ENCODE results near the gene PCCA. TPM values are rescaled to one million over a fixed set of nuclear protein-coding genes. Genes with fewer than 3 reads are reported as not detected.

PCCA gene
- polyA plus RNA-seq, 1 of the 3 experiments (the other 2 are of a cell fraction) = 7.3 TPM

DNA sequence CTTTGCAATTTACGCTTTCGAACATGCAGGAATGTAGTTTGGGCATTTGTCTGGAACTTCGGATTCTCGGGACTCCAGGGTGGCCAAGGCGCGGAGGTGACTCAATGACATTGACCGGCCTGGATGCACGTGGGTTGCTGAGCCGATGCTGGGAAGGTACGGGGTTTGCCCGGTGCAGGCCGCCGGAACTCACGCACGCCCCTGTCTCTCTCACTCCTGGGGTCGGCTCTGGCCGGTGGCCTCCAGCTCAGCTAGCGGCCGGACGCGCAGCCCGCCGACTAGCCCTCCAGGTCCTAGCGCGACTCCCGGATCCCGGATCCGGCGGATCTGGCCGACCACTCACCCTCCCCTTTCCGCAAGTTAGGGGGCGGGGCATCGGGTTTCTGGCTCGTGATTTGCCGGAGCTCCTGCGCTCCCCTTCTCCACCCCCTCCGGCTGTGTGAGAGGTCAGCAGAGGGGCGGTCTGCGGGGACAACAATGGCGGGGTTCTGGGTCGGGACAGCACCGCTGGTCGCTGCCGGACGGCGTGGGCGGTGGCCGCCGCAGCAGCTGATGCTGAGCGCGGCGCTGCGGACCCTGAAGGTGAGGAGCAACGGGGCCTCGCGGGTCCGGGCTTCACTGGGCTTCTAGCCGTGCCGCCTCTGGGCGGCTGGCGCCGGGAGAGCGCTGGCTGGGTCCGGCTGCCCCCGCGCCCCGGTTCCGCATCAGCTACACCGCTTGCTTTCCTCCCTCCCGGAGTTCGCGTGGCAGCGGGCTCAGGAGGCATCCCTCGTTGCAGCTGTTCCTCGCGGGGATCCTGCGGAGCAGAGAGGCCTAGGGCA lies at the start of gene PCCA (continued):
- no peak; the same call in 1 of the 2 replicates for TF ChIP-seq FOSL2 (IDR thresholded peaks at IDR 0.05; ENCODE audit: borderline replicate concordance, low read depth)
- TF ChIP-seq JUND (IDR thresholded peaks at IDR 0.05) = no peak
- TF ChIP-seq POLR2AphosphoS5 (IDR thresholded peaks at IDR 0.05; ENCODE audit: low read depth, low read length) = peak; percentile 77
- TF ChIP-seq SIN3A (IDR thresholded peaks at IDR 0.05; ENCODE audit: borderline replicate concordance, low read depth, low read length) = peak; percentile 95
- TF ChIP-seq SMC3 (IDR thresholded peaks at IDR 0.05; ENCODE audit: low read depth, low read length) = no peak
- peak; percentile 90 for TF ChIP-seq YY1 (IDR thresholded peaks at IDR 0.05; ENCODE audit: low read depth)
- TF ChIP-seq, protein P1, sequence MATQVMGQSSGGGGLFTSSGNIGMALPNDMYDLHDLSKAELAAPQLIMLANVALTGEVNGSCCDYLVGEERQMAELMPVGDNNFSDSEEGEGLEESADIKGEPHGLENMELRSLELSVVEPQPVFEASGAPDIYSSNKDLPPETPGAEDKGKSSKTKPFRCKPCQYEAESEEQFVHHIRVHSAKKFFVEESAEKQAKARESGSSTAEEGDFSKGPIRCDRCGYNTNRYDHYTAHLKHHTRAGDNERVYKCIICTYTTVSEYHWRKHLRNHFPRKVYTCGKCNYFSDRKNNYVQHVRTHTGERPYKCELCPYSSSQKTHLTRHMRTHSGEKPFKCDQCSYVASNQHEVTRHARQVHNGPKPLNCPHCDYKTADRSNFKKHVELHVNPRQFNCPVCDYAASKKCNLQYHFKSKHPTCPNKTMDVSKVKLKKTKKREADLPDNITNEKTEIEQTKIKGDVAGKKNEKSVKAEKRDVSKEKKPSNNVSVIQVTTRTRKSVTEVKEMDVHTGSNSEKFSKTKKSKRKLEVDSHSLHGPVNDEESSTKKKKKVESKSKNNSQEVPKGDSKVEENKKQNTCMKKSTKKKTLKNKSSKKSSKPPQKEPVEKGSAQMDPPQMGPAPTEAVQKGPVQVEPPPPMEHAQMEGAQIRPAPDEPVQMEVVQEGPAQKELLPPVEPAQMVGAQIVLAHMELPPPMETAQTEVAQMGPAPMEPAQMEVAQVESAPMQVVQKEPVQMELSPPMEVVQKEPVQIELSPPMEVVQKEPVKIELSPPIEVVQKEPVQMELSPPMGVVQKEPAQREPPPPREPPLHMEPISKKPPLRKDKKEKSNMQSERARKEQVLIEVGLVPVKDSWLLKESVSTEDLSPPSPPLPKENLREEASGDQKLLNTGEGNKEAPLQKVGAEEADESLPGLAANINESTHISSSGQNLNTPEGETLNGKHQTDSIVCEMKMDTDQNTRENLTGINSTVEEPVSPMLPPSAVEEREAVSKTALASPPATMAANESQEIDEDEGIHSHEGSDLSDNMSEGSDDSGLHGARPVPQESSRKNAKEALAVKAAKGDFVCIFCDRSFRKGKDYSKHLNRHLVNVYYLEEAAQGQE (IDR thresholded peaks at IDR 0.05; ENCODE audit: low read depth, low read length) = no peak
- peak; percentile 39; the same call in 1 of the 2 replicates for TF ChIP-seq ELF1 (IDR thresholded peaks at IDR 0.05)
- TF ChIP-seq RXRA (IDR thresholded peaks at IDR 0.05; ENCODE audit: borderline replicate concordance, low read depth) = peak; percentile 34; the same call in 1 of the 2 replicates

DNA sequence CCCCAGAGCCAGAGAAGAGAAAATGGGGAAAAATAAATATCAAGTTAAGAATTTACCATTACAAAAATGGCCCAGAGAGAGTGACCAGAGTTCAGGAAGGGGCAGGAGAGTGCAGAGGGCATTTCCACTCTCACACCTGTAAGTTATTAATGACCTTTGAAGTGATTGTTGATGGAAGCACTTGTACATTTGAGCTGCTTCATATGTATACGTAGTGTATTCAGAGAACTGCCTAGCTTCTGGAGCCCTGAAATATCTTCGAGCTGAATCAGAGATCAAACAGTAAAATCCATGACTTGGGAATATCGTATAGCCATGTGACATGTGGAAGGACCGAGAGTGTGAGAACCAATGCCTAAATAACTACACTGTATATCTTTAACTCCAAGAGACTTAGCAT lies 49.2 kb upstream of the PCCA start:
- Histone ChIP-seq H3K9me3 (no peaks in the 10 kb centered on the region), H3K4me3 (ENCODE audit: low read depth in 2 of 2, low read length in 1 of 2) (no peak overlapping the region), H4K20me1 (ENCODE audit: insufficient read depth) (no peaks in the 10 kb centered on the region), H2AFZ (ENCODE audit: low read depth) (no peak overlapping the region), H3K27me3 (ENCODE audit: insufficient read depth) (no peaks in the 10 kb centered on the region), H3K79me2 (ENCODE audit: insufficient read depth) (no peaks in the 10 kb centered on the region), H3K27ac (ENCODE audit: low read depth in 2 of 2, low read length in 1 of 2) (no peak overlapping the region), H3K4me1 (ENCODE audit: control insufficient read depth in 1 of 2, insufficient read depth in 2 of 2, low read depth in 1 of 2, low read length in 1 of 2) (no peaks in the 10 kb centered on the region; a peak in 1 of 4 replicates), H3K36me3 (replicated peaks in 1 of 2; ENCODE audit: control insufficient read depth in 1 of 2, insufficient read depth in 2 of 2, low read length in 1 of 2) (no peaks in the 10 kb centered on the region), H3K4me2 (no peak overlapping the region), H3K9me2 (no peaks in the 10 kb centered on the region), H3K9ac (no peak overlapping the region), H3F3A (replicated peaks; ENCODE audit: insufficient read depth) (no peaks in the 10 kb centered on the region)
- 75% methylated on average over 4 of the region's 4 CpGs for WGBS (ENCODE audit: low lambda C conversion rate)
- TF ChIP-seq, protein P2, sequence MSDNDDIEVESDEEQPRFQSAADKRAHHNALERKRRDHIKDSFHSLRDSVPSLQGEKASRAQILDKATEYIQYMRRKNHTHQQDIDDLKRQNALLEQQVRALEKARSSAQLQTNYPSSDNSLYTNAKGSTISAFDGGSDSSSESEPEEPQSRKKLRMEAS (IDR thresholded peaks at IDR 0.05; ENCODE audit: low read depth) = no peak
- TF ChIP-seq, protein P3, sequence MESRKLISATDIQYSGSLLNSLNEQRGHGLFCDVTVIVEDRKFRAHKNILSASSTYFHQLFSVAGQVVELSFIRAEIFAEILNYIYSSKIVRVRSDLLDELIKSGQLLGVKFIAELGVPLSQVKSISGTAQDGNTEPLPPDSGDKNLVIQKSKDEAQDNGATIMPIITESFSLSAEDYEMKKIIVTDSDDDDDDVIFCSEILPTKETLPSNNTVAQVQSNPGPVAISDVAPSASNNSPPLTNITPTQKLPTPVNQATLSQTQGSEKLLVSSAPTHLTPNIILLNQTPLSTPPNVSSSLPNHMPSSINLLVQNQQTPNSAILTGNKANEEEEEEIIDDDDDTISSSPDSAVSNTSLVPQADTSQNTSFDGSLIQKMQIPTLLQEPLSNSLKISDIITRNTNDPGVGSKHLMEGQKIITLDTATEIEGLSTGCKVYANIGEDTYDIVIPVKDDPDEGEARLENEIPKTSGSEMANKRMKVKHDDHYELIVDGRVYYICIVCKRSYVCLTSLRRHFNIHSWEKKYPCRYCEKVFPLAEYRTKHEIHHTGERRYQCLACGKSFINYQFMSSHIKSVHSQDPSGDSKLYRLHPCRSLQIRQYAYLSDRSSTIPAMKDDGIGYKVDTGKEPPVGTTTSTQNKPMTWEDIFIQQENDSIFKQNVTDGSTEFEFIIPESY (IDR thresholded peaks at IDR 0.05; ENCODE audit: borderline replicate concordance, low read depth) = no peak
- TF ChIP-seq, protein P4, sequence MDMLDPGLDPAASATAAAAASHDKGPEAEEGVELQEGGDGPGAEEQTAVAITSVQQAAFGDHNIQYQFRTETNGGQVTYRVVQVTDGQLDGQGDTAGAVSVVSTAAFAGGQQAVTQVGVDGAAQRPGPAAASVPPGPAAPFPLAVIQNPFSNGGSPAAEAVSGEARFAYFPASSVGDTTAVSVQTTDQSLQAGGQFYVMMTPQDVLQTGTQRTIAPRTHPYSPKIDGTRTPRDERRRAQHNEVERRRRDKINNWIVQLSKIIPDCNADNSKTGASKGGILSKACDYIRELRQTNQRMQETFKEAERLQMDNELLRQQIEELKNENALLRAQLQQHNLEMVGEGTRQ (IDR thresholded peaks at IDR 0.05; ENCODE audit: borderline replicate concordance, low read depth, low read length) = no peak
- TF ChIP-seq EP300 (IDR thresholded peaks at IDR 0.05; ENCODE audit: borderline replicate concordance in 1 of 2, low read depth in 1 of 2, low read length in 1 of 2) = no peak
- TF ChIP-seq SMC3 (IDR thresholded peaks at IDR 0.05; ENCODE audit: low read depth, low read length) = no peak
- no peak for TF ChIP-seq FOXJ3 (CRISPR knock-in tag; IDR thresholded peaks at IDR 0.05)
- TF ChIP-seq CHD2 (IDR thresholded peaks at IDR 0.05; ENCODE audit: low read length, partially characterized antibody) = no peak
- no peak for TF ChIP-seq SIN3A (IDR thresholded peaks at IDR 0.05; ENCODE audit: borderline replicate concordance, low read depth, low read length)
- TF ChIP-seq TCF12 (IDR thresholded peaks at IDR 0.05) = no peak
- TF ChIP-seq JUND (IDR thresholded peaks at IDR 0.05) = no peak
- no peak for TF ChIP-seq RAD21 (IDR thresholded peaks at IDR 0.05; ENCODE audit: low read length)
- TF ChIP-seq NRF1 (IDR thresholded peaks at IDR 0.05; ENCODE audit: low read depth, low read length) = no peak
- TF ChIP-seq FOXM1 (IDR thresholded peaks at IDR 0.05; ENCODE audit: low read depth) = no peak
- TF ChIP-seq, protein P5, sequence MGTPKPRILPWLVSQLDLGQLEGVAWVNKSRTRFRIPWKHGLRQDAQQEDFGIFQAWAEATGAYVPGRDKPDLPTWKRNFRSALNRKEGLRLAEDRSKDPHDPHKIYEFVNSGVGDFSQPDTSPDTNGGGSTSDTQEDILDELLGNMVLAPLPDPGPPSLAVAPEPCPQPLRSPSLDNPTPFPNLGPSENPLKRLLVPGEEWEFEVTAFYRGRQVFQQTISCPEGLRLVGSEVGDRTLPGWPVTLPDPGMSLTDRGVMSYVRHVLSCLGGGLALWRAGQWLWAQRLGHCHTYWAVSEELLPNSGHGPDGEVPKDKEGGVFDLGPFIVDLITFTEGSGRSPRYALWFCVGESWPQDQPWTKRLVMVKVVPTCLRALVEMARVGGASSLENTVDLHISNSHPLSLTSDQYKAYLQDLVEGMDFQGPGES (IDR thresholded peaks at IDR 0.05; ENCODE audit: low read depth, low read length) = no peak
- no peak for TF ChIP-seq TAF1 (IDR thresholded peaks at IDR 0.05; ENCODE audit: borderline replicate concordance, low read depth, low read length)
- TF ChIP-seq MEF2A (IDR thresholded peaks at IDR 0.05; ENCODE audit: borderline replicate concordance, low read depth) = no peak
- no peak for TF ChIP-seq NFIC (IDR thresholded peaks at IDR 0.05; ENCODE audit: borderline replicate concordance)
- DNase-seq = no peak
- ChIA-PET CTCF (interaction anchor here (0.8 kb wide), 1 partner anchor 9 kb away, joined by 3 read pairs; no protein-coding TSS in a partner anchor), POLR2A (no interaction called here)
